AG04450 (cell line): ENCODE results near the gene CNIH3. TPM values are rescaled to one million over a fixed set of nuclear protein-coding genes. Genes with fewer than 3 reads are reported as not detected.
"Not testable (repeated sequence)": the region's sequence is repeated elsewhere in the genome, so short reads cannot be mapped to it uniquely, and the experiment has no call there.

Experiments
- CTCF ChIA-PET: fragments of 300-600, 350-600 bp; formaldehyde crosslinking; extraction: SDS; loops from one replicate; lab custom pipeline; 2022; ENCODE audit warnings: antibody characterized with exemption, inconsistent platforms; lab: Charles Lee
- POLR2A ChIA-PET: fragments of 350-600 bp; formaldehyde crosslinking; extraction: SDS; loops from one replicate; lab custom pipeline; 2021; ENCODE audit warnings: antibody characterized with exemption, inconsistent platforms; lab: Yijun Ruan, JAX
- DNase-seq: peaks from one replicate; pipeline ENCODE4 v3.0.0-alpha.2; 2011; ENCODE audit warnings: low read depth, low spot score
- H3K27ac ChIP-seq: one replicate; pipeline ENCODE4 v1.5.1; 2012; ENCODE audit warnings: low read depth, low read length, control low read depth
- H3K27me3 ChIP-seq: one replicate; pipeline ENCODE4 v1.6.0; 2012; ENCODE audit warnings: low read length; ENCODE audit not compliant: control insufficient read depth, insufficient read depth
- H3K4me3 ChIP-seq: 2 replicates; pipeline ENCODE4 v1.5.1; 2011; ENCODE audit warnings: mild to moderate bottlenecking, low read depth, low read length, control low read depth
- H3K9me3 ChIP-seq: 2 replicates; pipeline ENCODE4 v1.5.1; 2012; ENCODE audit warnings: low read length; ENCODE audit not compliant: control insufficient read depth, insufficient read depth
- polyA plus RNA-seq: library from polyadenylated mRNA; depleted of rRNA; stranded (reverse); fragments of >200 nt; gene quantifications from 2 replicates; pipeline ENCODE4 v1.2.3, GENCODE V29; 2011
- TF ChIP-seq, protein P1 (sequence below): IDR thresholded peaks from 2 replicates; pipeline ENCODE4 v1.5.1; 2011; ENCODE audit warnings: low read depth, low read length, control low read depth, inconsistent platforms

CNIH3 gene
- polyA plus RNA-seq, 1 experiment, result 6.5 TPM

DNA sequence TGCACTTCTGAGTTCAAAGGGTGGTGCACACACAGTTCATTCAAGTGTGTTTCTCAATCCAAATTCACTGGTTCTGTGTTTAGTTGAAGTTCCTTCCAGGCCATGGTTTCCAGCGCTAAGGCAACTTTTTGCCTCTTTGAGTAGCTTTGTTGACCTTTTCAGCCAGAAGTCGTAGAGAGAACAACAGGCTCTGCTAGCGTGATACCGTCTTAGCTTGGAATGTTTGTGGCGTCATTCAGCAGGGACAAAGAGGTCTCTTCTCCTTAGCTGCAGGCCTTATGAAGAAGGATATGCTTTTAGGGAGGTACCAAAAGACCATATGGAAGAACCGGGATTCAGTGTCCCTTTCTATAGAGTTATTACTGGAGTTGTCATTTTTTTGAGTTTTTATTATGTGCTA lies 65.7 kb downstream of the CNIH3 start:
- ChIA-PET POLR2A (no interaction called here), CTCF (no interaction called here)
- H3K9me3 ChIP-seq, result no peaks in the 10 kb centered on the region
- no peak overlapping the region for H3K4me3 ChIP-seq
- H3K27me3 ChIP-seq, result no peaks in the 10 kb centered on the region
- no peak overlapping the region for H3K27ac ChIP-seq
- TF ChIP-seq, protein P1, sequence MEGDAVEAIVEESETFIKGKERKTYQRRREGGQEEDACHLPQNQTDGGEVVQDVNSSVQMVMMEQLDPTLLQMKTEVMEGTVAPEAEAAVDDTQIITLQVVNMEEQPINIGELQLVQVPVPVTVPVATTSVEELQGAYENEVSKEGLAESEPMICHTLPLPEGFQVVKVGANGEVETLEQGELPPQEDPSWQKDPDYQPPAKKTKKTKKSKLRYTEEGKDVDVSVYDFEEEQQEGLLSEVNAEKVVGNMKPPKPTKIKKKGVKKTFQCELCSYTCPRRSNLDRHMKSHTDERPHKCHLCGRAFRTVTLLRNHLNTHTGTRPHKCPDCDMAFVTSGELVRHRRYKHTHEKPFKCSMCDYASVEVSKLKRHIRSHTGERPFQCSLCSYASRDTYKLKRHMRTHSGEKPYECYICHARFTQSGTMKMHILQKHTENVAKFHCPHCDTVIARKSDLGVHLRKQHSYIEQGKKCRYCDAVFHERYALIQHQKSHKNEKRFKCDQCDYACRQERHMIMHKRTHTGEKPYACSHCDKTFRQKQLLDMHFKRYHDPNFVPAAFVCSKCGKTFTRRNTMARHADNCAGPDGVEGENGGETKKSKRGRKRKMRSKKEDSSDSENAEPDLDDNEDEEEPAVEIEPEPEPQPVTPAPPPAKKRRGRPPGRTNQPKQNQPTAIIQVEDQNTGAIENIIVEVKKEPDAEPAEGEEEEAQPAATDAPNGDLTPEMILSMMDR, result no peak
- DNase-seq, result no peak

DNA sequence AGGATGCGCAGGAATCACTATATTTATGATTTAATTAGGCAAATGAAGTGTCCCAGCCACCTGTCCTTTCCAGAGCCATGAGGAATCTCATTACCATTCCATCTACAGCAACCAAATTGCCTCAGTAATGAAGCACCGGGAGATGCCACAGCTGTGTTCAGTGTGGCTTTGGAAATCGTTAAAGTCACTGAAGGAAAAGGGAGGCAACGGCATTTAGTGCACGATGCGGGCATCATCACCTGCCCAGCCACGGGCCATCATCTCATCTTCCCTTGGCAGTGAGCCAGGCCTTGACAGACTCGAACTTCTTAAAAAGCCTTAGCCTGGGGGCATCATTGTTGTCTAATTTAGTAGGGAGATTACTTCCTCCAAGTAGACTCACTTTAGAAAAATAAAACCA lies 67.8 kb downstream of the CNIH3 start:
- ChIA-PET CTCF (no interaction called here), POLR2A (no interaction called here)
- H3K27ac ChIP-seq, result no peak overlapping the region
- H3K9me3 ChIP-seq, result no peaks in the 10 kb centered on the region; the same call in 1 of the 2 replicates
- TF ChIP-seq, protein P1, result no peak
- DNase-seq, result no peak
- no peak overlapping the region for H3K4me3 ChIP-seq
- no peaks in the 10 kb centered on the region for H3K27me3 ChIP-seq

DNA sequence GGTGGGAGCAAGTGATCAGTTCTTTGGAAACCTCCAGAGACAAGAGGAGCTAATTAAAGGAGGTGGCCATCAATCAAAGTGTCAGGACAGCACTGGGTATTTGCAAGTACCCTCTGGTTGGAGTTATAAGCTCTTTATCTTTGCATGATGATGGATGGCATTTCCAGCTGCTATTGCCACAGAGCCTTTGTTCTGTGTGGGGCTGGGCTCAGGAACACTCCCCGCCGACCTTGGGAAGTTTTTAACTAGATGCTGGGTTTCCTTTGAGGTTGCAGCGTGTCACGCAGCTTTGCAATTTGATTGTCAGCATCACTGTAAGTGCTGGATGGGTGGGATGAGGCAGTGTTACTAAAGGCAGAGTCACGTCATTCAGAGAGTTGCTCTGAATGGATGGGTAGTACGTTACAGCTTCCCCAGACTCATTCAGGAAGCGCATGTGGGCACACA lies 68.9 kb downstream of the CNIH3 start:
- Histone ChIP-seq H3K4me3 (no peak overlapping the region), H3K27me3 (no peaks in the 10 kb centered on the region), H3K27ac (no peak overlapping the region), H3K9me3 (no peaks in the 10 kb centered on the region; the same call in 1 of the 2 replicates)
- CTCF ChIA-PET, result interaction anchor here (0.6 to 0.9 kb wide), 3 partner anchors 16 to 167 kb away, joined by 3 to 4 read pairs (median 3); no protein-coding TSS in a partner anchor
- TF ChIP-seq, protein P1, result no peak
- DNase-seq, result no peak
- POLR2A ChIA-PET, result no interaction called here

DNA sequence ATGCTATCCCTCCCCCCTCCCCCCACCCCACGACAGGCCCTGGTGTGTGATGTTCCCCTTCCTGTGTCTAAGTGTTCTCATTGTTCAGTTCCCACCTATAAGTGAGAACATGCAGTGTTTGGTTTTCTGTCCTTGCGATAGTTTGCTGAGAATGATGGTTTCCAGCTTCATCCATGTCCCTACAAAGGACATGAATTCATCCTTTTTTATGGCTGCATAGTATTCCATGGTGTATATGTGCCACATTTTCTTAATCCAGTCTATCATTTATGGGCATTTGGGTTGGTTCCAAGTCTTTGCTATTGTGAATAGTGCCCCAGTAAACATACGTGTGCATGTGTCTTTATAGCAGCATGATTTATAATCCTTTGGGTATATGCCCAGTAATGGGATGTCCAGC lies 70.0 kb downstream of the CNIH3 start:
- DNase-seq, H3K27me3 ChIP-seq, H3K4me3 ChIP-seq, POLR2A ChIA-PET, H3K9me3 ChIP-seq, H3K27ac ChIP-seq: not testable (repeated sequence)
- CTCF ChIA-PET, result interaction anchor here (0.8 kb wide), 1 partner anchor 20 kb away, joined by 4 read pairs; no protein-coding TSS in a partner anchor

DNA sequence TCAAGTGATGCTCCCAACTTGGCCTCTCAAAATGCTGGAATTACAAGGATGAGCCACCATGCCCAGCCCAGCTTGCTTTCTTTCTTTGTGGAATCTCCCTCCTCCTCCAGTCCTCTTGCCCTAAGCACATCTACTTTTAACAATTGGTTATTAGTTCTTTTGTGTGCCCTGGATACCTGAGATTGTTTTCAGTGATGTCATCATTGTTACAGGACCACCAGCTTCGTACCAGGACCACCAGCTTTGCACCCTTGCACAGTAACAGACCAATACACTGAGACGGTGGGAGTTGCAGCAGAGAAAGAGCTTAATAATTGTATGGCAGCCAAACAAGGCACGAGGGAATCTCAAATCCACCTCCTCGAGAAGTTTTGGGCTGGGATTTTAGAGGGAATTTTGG lies 71.3 kb downstream of the CNIH3 start:
- ChIA-PET CTCF (no interaction called here), POLR2A (no interaction called here)
- Histone ChIP-seq H3K4me3 (no peak overlapping the region), H3K27me3 (no peaks in the 10 kb centered on the region), H3K9me3 (no peaks in the 10 kb centered on the region; the same call in 1 of the 2 replicates), H3K27ac (no peak overlapping the region)
- no peak for DNase-seq
- TF ChIP-seq, protein P1, result no peak
